NCI-H128 (cell line): ENCODE data around the gene HMGXB4.

Experiments
- DNase-seq: peaks from one replicate; lab custom pipeline; 2025; ENCODE audit not compliant: unreplicated experiment; lab: John Stamatoyannopoulos, UW

HMGXB4 gene

DNA sequence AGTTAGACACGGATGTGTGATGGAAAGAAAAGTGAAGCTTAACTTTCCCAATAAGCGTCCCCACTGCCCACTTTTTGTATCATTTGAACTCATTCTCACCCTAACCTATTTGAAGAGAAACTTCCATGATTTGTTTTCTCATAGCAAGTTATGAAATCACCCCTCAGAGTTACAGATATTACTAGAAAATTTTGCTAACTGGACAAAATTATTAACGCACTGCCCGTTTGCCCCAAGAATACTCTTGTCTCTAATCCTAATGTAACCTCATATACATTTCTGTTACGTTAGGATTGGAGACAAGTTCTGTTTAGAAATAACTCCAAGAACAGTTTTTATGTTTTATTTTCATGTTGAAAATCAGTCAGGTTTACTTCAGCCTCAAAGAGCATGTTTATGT is 67.9 kb downstream of the HMGXB4 start:
- no peak for DNase-seq

DNA sequence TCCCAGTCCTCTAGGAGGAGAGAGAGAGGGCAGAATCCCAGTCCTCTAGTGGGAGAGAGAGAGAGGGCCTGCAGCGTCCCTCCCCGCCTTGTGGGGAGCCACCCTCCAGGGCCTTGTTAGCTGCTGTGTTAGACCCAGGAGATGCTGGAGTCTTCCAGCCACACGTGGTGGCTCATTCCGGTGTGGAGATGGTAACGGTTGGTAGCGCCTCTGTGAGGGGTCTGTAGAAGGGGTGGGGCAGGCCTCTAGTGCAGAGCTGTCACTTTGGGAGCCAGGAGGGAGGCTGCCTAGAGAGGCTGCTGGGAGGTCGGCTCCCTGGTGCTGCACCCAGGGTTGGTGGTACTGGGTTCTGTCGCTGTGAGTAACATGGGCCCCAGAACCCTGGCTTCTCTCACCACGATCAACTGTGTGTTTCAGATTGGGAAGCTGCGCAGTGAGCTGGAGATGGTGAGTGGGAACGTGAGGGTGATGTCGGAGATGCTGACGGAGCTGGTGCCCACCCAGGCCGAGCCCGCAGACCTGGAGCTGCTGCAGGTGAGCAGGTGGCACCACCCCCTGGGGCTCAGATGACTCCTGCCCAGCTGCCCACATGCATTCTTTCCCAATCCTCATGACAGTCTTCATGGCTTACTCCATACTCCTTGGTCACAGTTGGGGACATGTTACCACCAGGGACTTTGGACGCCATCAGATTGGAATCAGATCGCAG is 69.7 kb downstream of the HMGXB4 start:
- DNase-seq, result no peak

DNA sequence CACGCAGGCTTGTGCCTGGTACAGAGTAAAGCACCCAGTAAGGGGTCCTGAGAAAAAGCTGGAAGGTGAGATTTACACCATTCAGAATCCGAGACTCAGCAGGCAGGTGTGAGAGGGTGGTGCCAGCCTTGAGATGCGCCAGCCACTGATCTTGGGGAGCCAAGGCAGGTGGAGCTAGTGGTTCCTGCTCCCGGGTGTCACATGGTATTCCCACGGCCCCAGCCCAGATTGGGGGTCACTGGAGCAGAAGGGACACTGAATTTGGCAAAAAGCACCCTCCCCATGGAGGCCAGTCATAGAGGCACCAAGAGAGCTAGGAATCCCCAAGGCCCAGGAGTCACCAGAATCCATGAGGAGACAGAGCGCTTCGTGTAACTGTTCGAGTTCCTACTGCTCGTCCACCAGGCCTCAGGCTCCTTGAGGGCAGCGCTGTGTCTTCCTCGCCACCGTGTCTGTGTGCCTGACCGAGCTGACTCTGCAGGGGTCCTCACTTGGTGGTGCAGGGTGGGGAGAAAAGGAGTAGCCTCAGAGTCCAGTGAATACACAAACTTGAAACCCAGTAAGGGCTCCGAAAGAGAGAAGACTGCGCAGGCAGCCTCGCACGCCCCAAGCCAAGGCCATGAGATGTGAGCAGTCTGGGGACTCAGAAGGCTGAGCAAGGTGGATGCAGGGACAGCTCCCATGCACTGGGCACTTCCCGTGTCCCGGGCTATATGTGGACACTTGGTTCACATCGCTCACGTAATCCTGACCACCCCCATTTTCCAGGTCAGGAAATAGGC is 70.6 kb downstream of the HMGXB4 start:
- DNase-seq, result no peak

DNA sequence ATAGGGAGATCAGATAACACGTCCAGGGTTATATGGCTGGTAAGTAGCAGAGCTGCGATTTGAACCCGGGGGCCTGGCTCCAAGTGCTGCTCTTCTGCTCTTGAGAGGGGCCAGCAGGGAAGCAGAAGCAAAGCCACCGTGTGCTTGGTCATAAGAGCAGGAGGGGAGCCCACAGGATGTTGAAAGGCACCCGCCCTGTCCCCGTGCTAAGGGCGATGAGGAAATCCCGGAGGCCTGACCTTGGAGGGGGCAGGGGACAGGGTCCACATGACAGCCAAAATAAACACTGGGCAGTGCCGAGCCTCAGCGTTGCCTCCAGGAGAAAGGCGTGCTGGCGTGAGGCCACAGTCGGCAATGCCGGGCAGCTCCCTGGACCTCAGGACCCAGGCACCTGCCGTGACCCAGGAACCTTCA is 71.2 kb downstream of the HMGXB4 start:
- DNase-seq, result no peak

DNA sequence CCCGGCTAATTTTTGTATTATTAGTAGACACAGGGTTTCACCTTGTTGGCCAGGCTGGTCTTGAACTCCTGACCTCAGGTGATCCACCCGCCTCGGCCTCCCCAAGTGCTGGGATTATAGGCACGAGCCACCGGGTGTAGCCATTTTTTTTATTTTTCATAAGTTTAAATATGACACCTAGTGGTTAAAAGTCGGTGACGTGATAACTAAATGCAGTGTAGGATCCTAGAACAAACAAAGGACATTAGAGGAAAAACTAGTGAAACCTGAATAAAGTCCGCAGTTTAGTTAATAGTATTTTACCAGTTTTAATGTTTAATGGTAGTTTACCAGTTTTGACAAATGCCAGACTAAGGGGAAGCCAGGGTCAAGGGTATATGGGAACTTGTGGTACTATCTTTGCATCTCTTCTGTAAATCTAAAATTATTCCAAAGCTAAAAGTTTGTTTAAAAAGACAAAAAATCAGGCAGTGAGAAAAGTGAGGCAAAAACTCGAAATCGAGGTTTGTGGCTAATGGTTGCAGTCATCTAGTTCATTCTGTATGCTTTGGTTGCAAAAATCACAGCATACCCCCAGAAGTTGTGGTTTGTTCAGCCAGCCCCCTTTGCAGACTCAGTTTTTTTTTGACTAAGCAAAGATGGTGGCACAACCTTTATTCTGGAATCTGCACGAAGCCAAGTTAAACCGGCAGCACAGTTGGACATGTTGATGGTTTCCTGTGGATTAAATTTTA is 72.0 kb downstream of the HMGXB4 start:
- DNase-seq, result no peak

DNA sequence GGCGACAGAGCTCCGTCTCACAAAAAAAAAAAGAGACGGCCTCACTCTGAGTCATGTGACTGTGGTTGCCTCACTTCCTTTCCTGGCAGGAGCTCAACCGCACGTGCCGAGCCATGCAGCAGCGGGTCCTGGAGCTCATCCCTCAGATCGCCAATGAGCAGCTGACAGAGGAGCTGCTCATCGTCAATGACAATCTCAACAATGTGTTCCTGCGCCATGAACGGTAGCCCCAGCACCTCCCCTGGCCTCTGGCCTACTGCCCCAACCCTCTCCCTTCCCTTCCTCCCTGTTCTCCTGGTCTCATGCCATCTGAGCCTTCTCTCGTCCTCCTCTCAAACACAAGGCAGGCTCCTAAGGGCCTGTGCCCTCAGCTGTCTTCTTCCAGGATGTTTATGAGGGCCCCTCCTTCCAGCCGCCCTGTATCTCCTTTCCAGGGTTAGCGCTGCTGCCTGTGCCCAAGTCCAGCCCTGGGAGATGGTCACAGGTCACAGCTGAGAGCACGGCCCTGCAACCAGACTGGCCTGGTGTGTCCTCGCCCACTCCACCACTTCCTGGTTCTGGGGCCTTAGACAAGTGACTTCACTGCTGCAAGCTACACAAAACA is 73.1 kb downstream of the HMGXB4 start:
- DNase-seq, result no peak

DNA sequence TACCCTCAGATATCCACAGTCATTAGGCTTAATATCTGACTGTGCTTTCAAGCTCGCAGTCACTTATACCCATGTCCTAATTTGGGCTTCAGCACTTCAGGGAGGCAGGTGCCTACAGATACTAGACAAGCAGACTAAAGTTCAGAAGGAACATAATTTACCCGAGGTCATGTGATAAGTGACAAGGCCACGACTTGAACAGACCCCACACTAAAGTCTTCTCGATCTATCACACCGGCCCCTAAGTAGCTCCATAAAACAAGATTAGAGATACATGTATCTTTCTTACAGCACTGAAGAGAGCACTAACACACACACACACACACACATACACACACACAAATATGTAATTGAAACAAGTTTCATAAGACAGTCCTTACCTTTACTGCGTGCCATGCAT is 75.0 kb downstream of the HMGXB4 start:
- no peak for DNase-seq

DNA sequence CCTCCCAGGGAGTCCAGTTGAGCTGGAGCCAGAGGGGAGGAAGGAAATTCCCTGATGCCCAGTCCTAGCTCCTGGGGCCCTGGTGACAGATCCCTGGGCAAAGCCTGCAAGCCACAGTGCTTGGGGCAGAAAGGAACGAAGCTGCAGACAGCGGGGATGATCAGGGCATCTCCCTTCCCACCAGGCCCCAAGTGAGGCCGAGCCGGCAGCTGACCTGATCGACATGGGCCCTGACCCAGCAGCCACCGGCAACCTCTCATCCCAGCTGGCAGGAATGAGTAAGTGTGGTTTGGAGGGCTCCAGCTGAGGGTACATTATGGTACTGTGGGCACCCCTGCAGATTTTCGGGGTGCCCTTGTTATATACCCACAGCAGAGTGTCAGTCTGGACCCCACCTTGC is 75.9 kb downstream of the HMGXB4 start:
- DNase-seq, result no peak

DNA sequence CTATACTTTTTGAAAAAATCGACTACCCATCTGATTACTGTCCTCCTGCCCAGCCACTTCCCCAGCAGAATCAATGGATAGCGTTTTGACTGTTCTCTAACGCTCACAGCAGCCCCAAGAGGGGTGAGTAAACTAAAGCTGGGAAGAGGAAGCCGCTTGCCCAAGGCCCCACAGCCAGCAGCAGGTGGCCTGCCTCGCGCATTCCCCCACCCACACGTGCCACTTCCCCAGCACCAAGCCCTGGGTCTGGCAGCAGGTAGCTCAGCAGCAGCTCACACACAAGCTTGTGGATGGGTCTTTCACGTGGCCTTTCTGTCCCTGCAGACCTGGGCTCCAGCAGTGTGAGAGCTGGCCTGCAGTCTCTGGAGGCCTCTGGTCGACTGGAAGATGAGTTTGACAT is 76.7 kb downstream of the HMGXB4 start:
- DNase-seq, result no peak

DNA sequence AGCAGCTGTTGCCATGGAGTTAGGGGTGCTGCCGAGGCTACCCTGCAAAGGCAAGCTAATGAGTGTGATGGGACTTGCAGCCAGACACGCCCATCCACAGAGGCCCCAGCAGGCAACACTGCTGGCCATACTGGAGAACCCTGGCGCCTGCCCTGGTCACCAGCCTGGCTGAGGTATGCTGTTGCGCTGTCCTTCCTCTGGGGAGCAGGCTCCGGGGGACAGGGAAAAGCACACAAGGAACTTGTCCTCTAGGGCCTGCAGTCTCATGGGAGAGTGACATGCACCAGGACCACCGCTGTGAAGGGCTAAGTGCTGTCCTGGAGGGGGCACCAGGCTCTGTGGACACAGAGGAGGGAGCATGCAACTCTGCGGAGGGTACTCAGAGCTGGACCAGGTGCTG is 78.2 kb downstream of the HMGXB4 start:
- no peak for DNase-seq

DNA sequence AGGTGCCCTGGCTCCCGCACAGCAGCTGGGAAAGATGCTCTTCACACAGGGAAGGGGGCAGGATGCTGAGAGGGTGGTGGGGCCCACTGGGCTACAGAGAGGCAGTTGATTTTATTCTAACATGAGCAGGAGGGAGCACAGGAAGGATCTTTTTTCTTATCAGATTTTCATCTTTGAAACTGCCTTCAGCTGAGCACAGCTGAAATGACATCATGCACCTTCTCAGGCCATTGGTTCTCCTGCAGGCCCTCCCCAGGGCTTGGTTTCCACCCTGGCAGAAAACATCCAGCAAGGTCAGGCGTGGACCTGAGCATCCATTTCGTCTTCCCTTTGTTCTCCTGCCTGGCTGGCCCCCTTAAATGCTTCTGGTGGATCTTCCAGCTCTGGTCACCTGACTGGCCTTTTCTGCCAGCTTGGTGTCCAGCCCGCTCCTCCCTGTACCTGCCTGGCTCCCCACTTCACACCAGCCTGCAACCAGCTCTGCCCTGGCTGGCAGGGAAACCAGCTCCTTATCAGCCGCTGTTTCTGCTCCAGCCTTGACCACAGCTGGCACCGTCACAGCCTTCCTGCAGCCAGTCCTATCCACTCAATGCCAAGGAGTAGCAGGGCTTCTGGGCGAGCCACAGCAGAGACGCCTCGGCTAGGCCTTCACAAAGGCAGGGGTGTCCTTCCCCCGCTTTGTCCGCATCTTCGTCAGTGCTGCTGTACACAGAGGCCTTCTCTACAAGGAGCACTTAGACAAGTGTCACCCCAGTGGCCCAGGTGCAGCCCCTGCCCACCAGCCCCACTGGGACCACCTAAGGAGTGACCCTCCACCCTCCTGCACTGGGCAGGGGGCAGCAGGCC is 78.9 kb downstream of the HMGXB4 start:
- no peak for DNase-seq

DNA sequence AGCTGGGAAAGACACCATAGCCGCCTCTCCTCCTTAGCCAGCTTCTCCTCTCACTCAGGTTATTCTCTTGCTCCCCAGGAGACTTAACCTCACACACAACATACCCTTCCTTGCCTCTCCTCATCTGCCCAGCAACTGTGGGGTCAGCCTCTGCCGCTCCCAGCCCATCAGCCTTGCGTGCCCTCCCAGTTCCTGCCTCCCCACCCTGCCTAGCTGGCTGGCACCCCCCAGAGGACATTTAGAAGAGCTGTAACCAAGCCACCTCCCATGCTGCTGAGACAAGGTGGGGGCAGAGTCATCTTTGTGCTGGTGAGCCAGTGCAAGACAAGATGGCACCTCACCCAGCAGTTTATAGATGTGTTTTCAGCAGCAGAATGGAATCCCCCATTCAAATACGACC is 80.6 kb downstream of the HMGXB4 start:
- no peak for DNase-seq

DNA sequence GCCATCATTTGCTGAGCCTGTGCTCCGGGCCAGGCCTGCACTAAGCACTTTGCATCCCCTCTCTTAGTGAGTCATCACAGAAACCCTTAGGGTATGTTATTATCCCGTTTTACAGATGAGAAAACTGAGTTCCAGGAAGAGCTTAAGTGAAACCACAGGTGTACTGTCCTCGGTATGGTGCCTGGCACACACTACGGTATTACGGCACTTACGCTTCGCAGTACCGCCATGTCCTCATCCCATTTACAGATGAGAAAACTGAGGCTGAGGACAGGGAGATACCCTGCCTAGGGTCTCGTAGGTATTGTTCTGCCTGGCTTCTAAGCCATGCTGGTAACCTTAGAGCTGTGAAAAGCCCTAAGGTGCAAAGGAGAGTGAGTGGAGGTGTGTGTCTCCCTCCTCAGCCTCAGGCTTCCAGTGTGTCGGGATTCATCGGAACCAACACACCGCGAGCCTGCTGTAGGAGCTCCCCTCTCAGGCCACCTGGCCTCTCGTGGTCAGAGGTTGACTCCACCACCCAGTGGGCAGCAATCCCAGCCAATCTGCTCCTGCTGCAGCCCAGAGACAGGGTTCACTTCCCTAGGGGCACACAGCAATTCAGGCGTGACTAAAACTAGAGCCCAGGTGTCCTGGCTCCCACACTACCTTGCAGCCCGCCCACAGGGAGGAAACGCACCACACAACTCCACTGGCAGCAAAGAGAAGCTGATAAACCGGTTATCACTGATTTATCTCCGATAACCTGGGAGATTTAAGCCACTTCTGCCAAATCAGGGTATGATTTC is 84.0 kb downstream of the HMGXB4 start:
- no peak for DNase-seq

DNA sequence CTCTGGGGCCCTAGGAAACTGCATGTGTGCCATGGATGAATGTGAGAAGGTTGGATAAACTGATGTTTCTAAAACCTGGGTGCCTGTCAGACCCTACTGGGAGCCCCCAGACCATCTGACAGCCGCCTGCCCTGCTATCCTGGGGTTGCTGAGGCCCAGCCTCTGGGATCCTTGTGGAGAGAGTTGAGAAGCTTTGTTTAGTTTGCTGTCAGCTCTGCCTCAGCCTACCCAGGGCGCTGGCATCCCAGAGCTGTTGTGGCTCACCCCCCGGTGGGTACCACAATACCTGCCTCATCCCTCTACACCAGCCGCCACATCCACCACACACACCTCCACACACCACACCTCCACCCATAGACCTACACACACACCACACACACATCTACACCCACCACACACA is 85.1 kb downstream of the HMGXB4 start:
- DNase-seq, result no peak

DNA sequence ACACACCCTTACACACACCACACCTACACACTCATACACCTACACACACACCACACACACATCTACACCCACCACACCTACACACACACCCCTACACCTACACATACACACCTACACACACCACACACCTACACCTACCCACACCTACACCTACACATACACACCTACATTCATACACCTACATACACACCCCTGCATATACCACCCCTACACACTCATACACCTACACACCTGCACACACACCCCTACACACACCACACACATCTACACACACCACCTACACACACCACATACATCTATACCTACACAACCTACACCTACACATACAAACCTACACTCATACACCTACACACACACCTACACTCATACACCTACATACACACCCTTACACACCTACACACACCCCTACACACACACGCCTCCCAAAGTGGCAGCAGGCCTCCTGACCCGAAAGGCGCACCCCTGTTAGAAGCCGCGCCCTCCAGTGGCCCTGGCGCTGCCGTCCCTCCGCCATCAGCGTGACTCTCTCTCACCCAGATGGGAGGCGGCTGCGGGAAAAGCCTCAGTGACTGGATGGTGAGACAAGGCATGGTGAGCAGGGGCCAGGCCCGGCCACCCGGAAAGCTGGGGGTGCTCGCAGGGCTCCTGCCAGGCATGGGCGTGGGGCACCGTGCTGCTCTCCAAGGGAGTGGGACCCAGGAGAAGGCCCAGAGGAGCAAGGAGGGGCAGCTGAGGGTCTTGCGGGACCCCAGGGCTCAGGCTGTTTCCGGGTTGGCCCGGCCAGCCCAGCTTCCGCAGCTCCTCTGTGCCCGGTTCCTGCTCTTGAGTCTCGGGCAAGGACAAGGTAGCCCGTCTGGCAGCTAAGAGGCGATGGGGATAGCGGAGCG is 86.6 kb downstream of the HMGXB4 start:
- DNase-seq, result no peak

DNA sequence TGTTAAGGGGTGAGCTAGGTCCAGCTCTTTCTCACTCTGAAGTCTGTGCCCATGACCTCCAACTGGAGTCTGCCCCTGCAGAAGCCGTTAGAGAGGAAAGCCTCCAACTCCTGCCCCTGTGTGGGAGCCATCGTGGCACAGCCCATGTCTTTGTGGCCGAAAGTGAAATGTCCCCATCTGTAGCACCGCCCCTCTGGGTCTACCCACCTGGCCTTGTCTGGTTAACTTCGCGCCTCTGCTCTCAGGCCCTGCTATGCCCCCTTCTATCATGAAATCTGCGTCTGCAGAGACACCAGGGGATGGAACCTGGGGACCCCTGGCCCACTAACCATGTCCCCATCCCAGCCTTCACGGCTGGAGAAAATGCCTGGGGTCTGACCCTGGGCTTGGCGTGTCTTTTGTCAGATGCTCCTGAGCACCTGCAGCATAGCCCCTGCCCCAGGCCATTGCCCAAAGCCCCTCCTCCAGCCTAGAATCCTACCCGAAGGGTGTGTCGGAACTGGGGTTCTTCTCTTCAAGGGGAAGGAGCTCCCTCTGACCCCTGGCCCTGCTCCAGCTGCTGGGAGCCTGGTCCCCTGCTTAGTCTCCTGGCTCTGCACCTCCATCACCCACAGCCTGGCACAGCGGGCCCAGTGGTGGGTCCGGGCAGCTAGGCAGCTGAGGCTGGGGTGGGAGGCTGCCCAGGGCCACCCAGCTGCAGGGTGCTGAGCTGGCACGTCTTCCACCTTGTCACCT is 87.8 kb downstream of the HMGXB4 start:
- no peak for DNase-seq
